ENCODE results near the gene MDM4. TPM values are rescaled to one million over a fixed set of nuclear protein-coding genes. Genes with fewer than 3 reads are reported as not detected.
"Not testable (repeated sequence)": the region's sequence is repeated elsewhere in the genome, so short reads cannot be mapped to it uniquely, and the experiment has no call there.

The MDM4 gene
- total RNA-seq, 1 donor from 2014 or later, result 92.5 TPM

GRCh38 chr1:204566583-204566955 is 50.4 kb downstream of the MDM4 start:
- H3K4me3 Mint-ChIP-seq, result no peak overlapping the region
- H3K9me3 Mint-ChIP-seq, result no peaks in the 10 kb centered on the region
- TF ChIP-seq, protein P1, sequence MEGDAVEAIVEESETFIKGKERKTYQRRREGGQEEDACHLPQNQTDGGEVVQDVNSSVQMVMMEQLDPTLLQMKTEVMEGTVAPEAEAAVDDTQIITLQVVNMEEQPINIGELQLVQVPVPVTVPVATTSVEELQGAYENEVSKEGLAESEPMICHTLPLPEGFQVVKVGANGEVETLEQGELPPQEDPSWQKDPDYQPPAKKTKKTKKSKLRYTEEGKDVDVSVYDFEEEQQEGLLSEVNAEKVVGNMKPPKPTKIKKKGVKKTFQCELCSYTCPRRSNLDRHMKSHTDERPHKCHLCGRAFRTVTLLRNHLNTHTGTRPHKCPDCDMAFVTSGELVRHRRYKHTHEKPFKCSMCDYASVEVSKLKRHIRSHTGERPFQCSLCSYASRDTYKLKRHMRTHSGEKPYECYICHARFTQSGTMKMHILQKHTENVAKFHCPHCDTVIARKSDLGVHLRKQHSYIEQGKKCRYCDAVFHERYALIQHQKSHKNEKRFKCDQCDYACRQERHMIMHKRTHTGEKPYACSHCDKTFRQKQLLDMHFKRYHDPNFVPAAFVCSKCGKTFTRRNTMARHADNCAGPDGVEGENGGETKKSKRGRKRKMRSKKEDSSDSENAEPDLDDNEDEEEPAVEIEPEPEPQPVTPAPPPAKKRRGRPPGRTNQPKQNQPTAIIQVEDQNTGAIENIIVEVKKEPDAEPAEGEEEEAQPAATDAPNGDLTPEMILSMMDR (conservative IDR thresholded peaks at IDR 0.05), result no peak
- no peak overlapping the region for H3K27ac Mint-ChIP-seq (ENCODE audit: unreplicated experiment)
- no peak for DNase-seq (ENCODE audit: low read depth, low spot score)
- peaks cover 13% of the 10 kb centered on the region for H3K4me1 Mint-ChIP-seq
- H3K27me3 Mint-ChIP-seq (ENCODE audit: low read depth), result no peaks in the 10 kb centered on the region
- H3K36me3 Mint-ChIP-seq (ENCODE audit: low read depth), result no peaks in the 10 kb centered on the region

DNA sequence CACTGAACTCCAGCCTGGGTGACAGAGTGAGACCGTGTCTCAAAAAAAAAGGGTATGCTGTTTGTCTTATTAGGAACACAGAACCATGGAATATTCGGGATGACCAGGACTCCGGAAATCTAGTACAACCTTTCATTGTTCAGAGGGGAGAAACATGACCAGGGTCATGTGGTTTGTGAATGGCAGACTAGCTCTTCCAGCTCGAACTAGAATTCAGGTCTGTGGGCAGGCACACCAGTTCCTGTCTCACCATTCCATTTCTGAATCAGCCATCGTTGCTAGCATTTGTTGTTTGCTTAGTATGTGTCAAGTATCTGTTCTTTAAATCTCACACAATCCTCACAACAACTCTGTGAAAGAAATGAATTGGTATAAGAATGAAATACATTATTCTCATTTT is 50.9 kb downstream of the MDM4 start:
- H3K4me1 Mint-ChIP-seq, result peaks cover 13% of the 10 kb centered on the region
- H3K27me3 Mint-ChIP-seq (ENCODE audit: low read depth), result no peaks in the 10 kb centered on the region
- DNase-seq (ENCODE audit: low read depth, low spot score), result no peak
- no peak overlapping the region for H3K4me3 Mint-ChIP-seq
- TF ChIP-seq, protein P1 (conservative IDR thresholded peaks at IDR 0.05), result no peak
- no peaks in the 10 kb centered on the region for H3K9me3 Mint-ChIP-seq
- H3K27ac Mint-ChIP-seq (ENCODE audit: unreplicated experiment), result no peak overlapping the region
- H3K36me3 Mint-ChIP-seq (ENCODE audit: low read depth), result no peaks in the 10 kb centered on the region

- no peak for DNase-seq (ENCODE audit: low read depth, low spot score)
- Mint-ChIP-seq H3K27me3 (ENCODE audit: low read depth) (no peaks in the 10 kb centered on the region), H3K36me3 (ENCODE audit: low read depth) (no peaks in the 10 kb centered on the region), H3K9me3 (no peaks in the 10 kb centered on the region), H3K4me3 (no peak overlapping the region), H3K4me1 (peaks cover 13% of the 10 kb centered on the region), H3K27ac (ENCODE audit: unreplicated experiment) (no peak overlapping the region)
- TF ChIP-seq, protein P1 (conservative IDR thresholded peaks at IDR 0.05), result no peak
These were observed 52.5 kb downstream of the MDM4 start for GRCh38 chr1:204568576-204569315.

GRCh38 chr1:204569478-204569877 is 53.3 kb downstream of the MDM4 start:
- no peak overlapping the region for H3K27ac Mint-ChIP-seq (ENCODE audit: unreplicated experiment)
- H3K4me1 Mint-ChIP-seq, result peaks cover 17% of the 10 kb centered on the region
- no peaks in the 10 kb centered on the region for H3K9me3 Mint-ChIP-seq
- no peak overlapping the region for H3K4me3 Mint-ChIP-seq
- H3K36me3 Mint-ChIP-seq (ENCODE audit: low read depth), result no peaks in the 10 kb centered on the region
- no peak for DNase-seq (ENCODE audit: low read depth, low spot score)
- H3K27me3 Mint-ChIP-seq (ENCODE audit: low read depth), result no peaks in the 10 kb centered on the region
- TF ChIP-seq, protein P1 (conservative IDR thresholded peaks at IDR 0.05), result no peak

GRCh38 chr1:204570021-204570420 is 53.8 kb downstream of the MDM4 start:
- not testable (repeated sequence) for H3K27me3 Mint-ChIP-seq (ENCODE audit: low read depth); DNase-seq (ENCODE audit: low read depth, low spot score); H3K27ac Mint-ChIP-seq (ENCODE audit: unreplicated experiment); H3K9me3 Mint-ChIP-seq; H3K36me3 Mint-ChIP-seq (ENCODE audit: low read depth); H3K4me3 Mint-ChIP-seq
- H3K4me1 Mint-ChIP-seq, result peaks cover 22% of the 10 kb centered on the region

- peaks cover 20% of the 10 kb centered on the region for H3K4me1 Mint-ChIP-seq
- no peaks in the 10 kb centered on the region for H3K9me3 Mint-ChIP-seq
- H3K4me3 Mint-ChIP-seq, result no peak overlapping the region
- no peaks in the 10 kb centered on the region for H3K36me3 Mint-ChIP-seq (ENCODE audit: low read depth)
- H3K27ac Mint-ChIP-seq (ENCODE audit: unreplicated experiment), result peak overlapping the region; percentile 76
- no peak for DNase-seq (ENCODE audit: low read depth, low spot score)
- H3K27me3 Mint-ChIP-seq (ENCODE audit: low read depth), result no peaks in the 10 kb centered on the region
- TF ChIP-seq, protein P1 (conservative IDR thresholded peaks at IDR 0.05), result no peak
These were observed 54.9 kb downstream of the MDM4 start for GRCh38 chr1:204571128-204571527.
